A204.1 (cell line): Measurements from ENCODE around the gene TAF11L9.
"Not testable (repeated sequence)": the region's sequence is repeated elsewhere in the genome, so short reads cannot be mapped to it uniquely, and the experiment has no call there.

Source experiments
- FAIRE-seq: peaks from 2 replicates; lab custom pipeline; 2012; peaks lifted over from hg19 to GRCh38; lab: Jason Lieb, UNC

Gene TAF11L9

DNA sequence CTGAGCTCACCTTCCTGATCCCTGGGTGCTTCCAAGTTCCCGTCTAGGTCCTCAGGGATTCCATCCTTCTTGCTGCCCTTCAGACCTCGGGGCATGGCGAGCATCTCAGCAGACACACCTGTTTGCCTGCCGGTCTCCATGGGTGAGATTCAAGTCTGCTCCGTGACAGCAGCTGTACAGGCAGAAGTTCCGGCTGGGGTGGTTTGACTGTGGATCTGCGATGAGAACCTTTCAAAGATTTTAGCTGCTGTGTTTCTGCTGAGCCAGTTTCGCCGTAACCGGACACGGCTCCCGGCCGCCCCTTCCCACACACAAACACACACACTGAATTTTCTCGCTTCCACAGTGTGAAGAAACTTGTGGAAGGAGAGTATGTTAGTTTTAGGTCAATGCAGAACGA, at the start of gene TAF11L9:
TAF11L9 (minus strand) TSS at position 140 of the 400 bp plus-strand sequence.
- FAIRE-seq: not testable (repeated sequence)

GRCh38 chr5:17634160-17634559, 40.0 kb upstream of the TAF11L9 start, which contains the start of gene TAF11L14:
TAF11L14 (plus strand) TSS chr5:17634460.
- FAIRE-seq: no peak

- not testable (repeated sequence) for FAIRE-seq
These were observed 37.6 kb upstream of the TAF11L9 start, which contains the start of gene TAF11L13 for GRCh38 chr5:17631788-17632187. TAF11L13 (plus strand) TSS chr5:17632088.

DNA sequence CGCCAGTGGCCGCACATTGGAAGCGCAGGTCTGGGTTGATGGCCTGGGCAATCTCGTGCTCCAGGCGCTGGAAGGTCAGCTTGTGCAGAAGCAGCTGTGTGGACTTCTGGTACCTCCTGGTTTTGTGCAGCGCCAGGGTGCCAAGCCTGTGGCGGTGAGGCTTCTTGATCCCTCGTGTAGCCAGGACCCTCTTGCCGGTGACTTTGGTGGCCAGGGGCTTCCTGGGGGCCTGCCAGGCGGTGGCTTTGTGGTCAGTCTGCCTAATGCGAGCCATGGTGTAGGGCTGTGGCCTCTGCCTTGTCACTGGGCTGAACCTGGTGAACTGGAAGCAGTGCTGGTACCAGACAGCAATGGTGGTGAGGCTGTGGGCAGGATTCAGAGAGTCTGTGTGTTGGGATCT, 31.5 kb upstream of the TAF11L9 start:
- FAIRE-seq: no peak

DNA sequence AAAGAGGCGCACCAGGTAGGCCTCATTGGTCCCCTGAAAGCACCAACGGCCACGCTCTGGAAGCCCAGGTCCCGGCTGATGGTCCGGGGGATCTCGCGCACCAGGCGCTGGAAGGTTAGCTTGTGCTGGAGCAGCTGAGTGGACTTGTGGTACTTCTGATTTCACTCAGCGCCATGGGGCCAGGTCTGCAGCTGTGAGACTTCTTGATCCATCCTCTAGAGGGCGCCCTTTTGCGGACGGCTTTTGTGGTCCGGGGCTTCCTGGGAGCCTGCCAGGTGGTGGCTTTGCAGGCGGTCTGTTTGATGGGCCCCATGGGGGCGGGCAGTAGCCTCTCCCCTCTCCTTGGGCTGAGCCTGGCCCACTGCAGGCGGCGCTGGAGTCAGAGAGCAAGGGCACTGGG, 26.4 kb upstream of the TAF11L9 start:
- no peak for FAIRE-seq

DNA sequence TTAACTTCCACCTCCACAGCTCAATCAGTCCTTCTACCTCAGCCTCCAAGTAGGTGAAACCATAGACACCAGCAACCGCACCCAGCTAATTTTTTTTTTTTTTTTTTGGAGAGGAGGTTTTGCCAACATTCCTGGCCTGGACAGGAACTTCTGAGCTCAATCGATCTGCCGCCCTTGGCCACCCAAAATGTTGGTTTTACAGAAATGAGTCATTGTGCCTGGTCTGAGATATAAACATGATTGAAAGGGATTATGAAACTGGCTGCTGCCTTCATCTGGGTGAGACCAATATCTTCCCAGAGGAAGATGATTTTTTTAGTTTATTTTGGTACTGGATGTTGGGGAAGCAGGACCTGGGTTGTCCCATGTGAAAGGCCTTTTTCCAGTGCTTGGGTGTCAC, 25.2 kb upstream of the TAF11L9 start:
- no peak for FAIRE-seq

GRCh38 chr5:17614872-17615605, 20.8 kb upstream of the TAF11L9 start:
- no peak for FAIRE-seq

GRCh38 chr5:17610092-17610491, 15.9 kb upstream of the TAF11L9 start, which contains the start of gene TAF11L12:
TAF11L12 (plus strand) TSS chr5:17610392.
- FAIRE-seq: not testable (repeated sequence)

- FAIRE-seq: not testable (repeated sequence)
These were observed 13.3 kb upstream of the TAF11L9 start for GRCh38 chr5:17607461-17607860.

- FAIRE-seq: no peak
These were observed 10.8 kb upstream of the TAF11L9 start for GRCh38 chr5:17604951-17605350.

DNA sequence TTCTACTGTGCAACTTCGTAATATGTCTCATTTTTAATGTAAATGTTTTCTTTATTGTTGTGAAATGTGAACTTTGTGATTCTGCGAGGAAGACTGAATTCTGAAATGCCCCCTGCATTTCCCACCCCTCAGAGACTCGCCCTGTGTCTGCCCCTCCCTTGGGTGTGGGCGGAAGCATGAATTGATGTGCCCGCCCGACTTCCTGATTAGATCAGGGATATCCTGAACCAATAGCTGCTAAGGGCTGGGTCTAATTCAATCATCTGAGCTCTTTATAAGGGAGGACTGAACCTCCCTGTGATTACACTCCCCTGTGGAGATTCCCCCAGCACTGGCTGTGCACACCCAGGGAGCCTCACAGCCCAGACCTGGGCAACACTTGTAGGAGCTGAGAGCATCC, 9.7 kb upstream of the TAF11L9 start, which contains the start of gene TAF11L11:
TAF11L11 (plus strand) TSS at position 304 of the 400 bp plus-strand sequence.
- not testable (repeated sequence) for FAIRE-seq

- not testable (repeated sequence) for FAIRE-seq
These were observed 3.5 kb upstream of the TAF11L9 start, which contains the start of gene TAF11L10 for GRCh38 chr5:17597728-17598127. TAF11L10 (minus strand) TSS chr5:17597828.

- not testable (repeated sequence) for FAIRE-seq
These were observed 3.3 kb downstream of the TAF11L9 start, which contains the start of gene TAF11L8 for GRCh38 chr5:17590860-17591259. TAF11L8 (minus strand) TSS chr5:17590960.

DNA sequence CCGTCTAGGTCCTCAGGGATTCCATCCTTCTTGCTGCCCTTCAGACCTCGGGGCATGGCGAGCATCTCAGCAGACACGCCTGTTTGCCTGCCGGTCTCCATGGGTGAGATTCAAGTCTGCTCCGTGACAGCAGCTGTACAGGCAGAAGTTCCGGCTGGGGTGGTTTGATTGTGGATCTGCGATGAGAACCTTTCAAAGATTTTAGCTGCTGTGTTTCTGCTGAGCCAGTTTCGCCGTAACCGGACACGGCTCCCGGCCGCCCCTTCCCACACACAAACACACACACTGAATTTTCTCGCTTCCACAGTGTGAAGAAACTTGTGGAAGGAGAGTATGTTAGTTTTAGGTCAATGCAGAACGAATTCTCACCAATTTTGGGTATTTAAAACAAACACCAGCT, 8.5 kb downstream of the TAF11L9 start, which contains the start of gene TAF11L7:
TAF11L7 (minus strand) TSS at position 101 of the 400 bp plus-strand sequence.
- not testable (repeated sequence) for FAIRE-seq
